Endometrial microvascular endothelial cells (primary cell): ENCODE results near the gene AMZ1. TPM values are rescaled to one million over a fixed set of nuclear protein-coding genes. Genes with fewer than 3 reads are reported as not detected.
"Not testable (repeated sequence)": the region's sequence is repeated elsewhere in the genome, so short reads cannot be mapped to it uniquely, and the experiment has no call there.

Experiments
- in situ Hi-C: cut with HindIII; loops from 2 replicates; pipeline ENCODE4 v1.10.0; 2017; ENCODE audit warnings: low sequenced_read_pairs, low pct_unique_long_range_greater_than_20kb; ENCODE audit errors: inconsistent ontology term
- total RNA-seq: library from RNA; depleted of rRNA; stranded (reverse); fragments of >200 nt; gene quantifications from one replicate; pipeline ENCODE4 v1.2.3, GENCODE V29; 2015; ENCODE audit errors: inconsistent ontology term

Gene AMZ1
- total RNA-seq, 1 donor from 2014 or later: not detected

- in situ Hi-C loops: no loop called here
Observed at GRCh38 chr7:2663960-2664359, 24.0 kb upstream of the AMZ1 start.

GRCh38 chr7:2665359-2665791 is 22.6 kb upstream of the AMZ1 start:
- in situ Hi-C loops: no loop called here

GRCh38 chr7:2666155-2666554 is 21.8 kb upstream of the AMZ1 start:
- in situ Hi-C loops: no loop called here

- in situ Hi-C loops: no loop called here
Observed at GRCh38 chr7:2666588-2667250, 21.3 kb upstream of the AMZ1 start.

- in situ Hi-C loops: no loop called here
Observed at GRCh38 chr7:2667843-2668242, 20.2 kb upstream of the AMZ1 start.

GRCh38 chr7:2668401-2668800 is 19.6 kb upstream of the AMZ1 start:
- in situ Hi-C loops: no loop called here

- in situ Hi-C loops: no loop called here
Observed at GRCh38 chr7:2670171-2670570, 17.8 kb upstream of the AMZ1 start.

GRCh38 chr7:2670720-2671391 is 17.1 kb upstream of the AMZ1 start:
- in situ Hi-C loops: no loop called here

GRCh38 chr7:2673214-2673613 is 14.8 kb upstream of the AMZ1 start:
- in situ Hi-C loops: not testable (repeated sequence)

- in situ Hi-C loops: no loop called here
Observed at GRCh38 chr7:2673934-2674333, 14.1 kb upstream of the AMZ1 start.

GRCh38 chr7:2675256-2675764 is 12.7 kb upstream of the AMZ1 start:
- in situ Hi-C loops: no loop called here

GRCh38 chr7:2676576-2676975 is 11.4 kb upstream of the AMZ1 start:
- in situ Hi-C loops: not testable (repeated sequence)

GRCh38 chr7:2678454-2678853 is 9.5 kb upstream of the AMZ1 start:
- in situ Hi-C loops: not testable (repeated sequence)

GRCh38 chr7:2679135-2680127 is 8.6 kb upstream of the AMZ1 start:
- in situ Hi-C loops: not testable (repeated sequence)

- in situ Hi-C loops: no loop called here
Observed at GRCh38 chr7:2680256-2680655, 7.7 kb upstream of the AMZ1 start.

GRCh38 chr7:2680792-2681490 is 7.1 kb upstream of the AMZ1 start:
- in situ Hi-C loops: no loop called here

- in situ Hi-C loops: no loop called here
Observed at GRCh38 chr7:2681929-2682799, 5.8 kb upstream of the AMZ1 start.

GRCh38 chr7:2684501-2684900 is 3.5 kb upstream of the AMZ1 start:
- in situ Hi-C loops: no loop called here
